Activated naive CD8-positive, alpha-beta T cell treated with anti-CD3 and anti-CD28 coated beads for 36 hours (primary cell): ENCODE measurements around the gene TMEM59L. TPM values are rescaled to one million over a fixed set of nuclear protein-coding genes. Genes with fewer than 3 reads are reported as not detected.

Experiments used
- DNase-seq: peaks from one replicate; pipeline ENCODE4 v3.0.0; 2021
- H3K27ac Mint-ChIP-seq: one replicate; pipeline ENCODE4 v1.8.0; 2022; ENCODE audit warnings: mild to moderate bottlenecking, moderate library complexity, mixed read lengths
- H3K27me3 Mint-ChIP-seq: one replicate; pipeline ENCODE4 v1.8.0; 2022; ENCODE audit warnings: mild to moderate bottlenecking, mixed read lengths
- H3K36me3 Mint-ChIP-seq: one replicate; pipeline ENCODE4 v1.8.0; 2021; ENCODE audit warnings: mild to moderate bottlenecking, mixed read lengths
- H3K4me1 Mint-ChIP-seq: one replicate; pipeline ENCODE4 v1.8.0; 2021; ENCODE audit warnings: mixed read lengths
- H3K4me3 Mint-ChIP-seq: one replicate; pipeline ENCODE4 v1.8.0; 2022; ENCODE audit warnings: mild to moderate bottlenecking, moderate library complexity, mixed read lengths
- H3K9me3 Mint-ChIP-seq: one replicate; pipeline ENCODE4 v1.8.0; 2022; ENCODE audit warnings: mixed read lengths
- total RNA-seq, 2 experiments: library from RNA; stranded (reverse); gene quantifications; one replicate each; pipeline ENCODE4 v1.2.3, GENCODE V29; 2021

The TMEM59L gene
- total RNA-seq, 2 experiments from 2014 or later: not detected

DNA sequence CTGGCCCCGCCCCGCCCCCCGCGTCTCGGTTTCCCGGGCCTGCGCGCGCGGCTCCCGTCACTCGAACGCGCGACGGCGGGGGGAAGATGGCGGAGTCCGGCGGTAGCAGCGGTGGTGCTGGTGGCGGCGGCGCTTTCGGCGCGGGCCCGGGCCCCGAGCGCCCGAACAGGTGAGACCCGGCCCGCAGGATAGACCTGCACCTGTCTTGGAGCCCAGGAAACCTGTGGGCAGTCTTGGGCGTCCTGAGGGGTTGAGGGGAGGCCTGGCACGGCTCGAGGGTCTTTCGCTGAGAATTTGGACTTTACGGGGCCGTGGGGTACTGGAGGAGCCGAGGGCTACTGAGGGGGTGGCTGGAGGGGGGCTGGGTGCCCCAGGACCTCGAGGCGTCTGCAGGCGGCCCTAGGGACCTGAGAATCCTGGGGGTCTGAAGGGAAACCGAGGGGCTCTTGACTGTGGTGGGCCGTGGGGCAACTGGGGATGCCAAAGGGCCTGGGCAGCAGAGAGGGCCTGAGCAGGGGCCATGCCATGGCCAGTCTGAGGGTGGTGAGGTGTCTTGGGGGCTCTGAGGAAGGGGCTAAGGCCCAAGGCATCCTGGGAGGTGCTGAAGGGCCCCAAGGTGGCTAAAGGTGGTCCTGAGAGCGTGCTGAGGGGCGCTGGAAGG lies 24.4 kb downstream of the TMEM59L start, which contains the start of gene KLHL26:
Gene KLHL26, plus strand, starts transcription at position 60 of the 661 bp plus-strand sequence. Its CDS starts 27 bp downstream, at position 87.
- Mint-ChIP-seq H3K27ac (peak within 1 kb of the TSS; percentile 89), H3K36me3 (no peaks in the 10 kb centered on the region), H3K27me3 (no peaks in the 10 kb centered on the region), H3K4me3 (peak within 1 kb of the TSS; percentile 89), H3K9me3 (no peaks in the 10 kb centered on the region), H3K4me1 (peaks cover 18% of the 10 kb centered on the region)
- DNase-seq: no peak

DNA sequence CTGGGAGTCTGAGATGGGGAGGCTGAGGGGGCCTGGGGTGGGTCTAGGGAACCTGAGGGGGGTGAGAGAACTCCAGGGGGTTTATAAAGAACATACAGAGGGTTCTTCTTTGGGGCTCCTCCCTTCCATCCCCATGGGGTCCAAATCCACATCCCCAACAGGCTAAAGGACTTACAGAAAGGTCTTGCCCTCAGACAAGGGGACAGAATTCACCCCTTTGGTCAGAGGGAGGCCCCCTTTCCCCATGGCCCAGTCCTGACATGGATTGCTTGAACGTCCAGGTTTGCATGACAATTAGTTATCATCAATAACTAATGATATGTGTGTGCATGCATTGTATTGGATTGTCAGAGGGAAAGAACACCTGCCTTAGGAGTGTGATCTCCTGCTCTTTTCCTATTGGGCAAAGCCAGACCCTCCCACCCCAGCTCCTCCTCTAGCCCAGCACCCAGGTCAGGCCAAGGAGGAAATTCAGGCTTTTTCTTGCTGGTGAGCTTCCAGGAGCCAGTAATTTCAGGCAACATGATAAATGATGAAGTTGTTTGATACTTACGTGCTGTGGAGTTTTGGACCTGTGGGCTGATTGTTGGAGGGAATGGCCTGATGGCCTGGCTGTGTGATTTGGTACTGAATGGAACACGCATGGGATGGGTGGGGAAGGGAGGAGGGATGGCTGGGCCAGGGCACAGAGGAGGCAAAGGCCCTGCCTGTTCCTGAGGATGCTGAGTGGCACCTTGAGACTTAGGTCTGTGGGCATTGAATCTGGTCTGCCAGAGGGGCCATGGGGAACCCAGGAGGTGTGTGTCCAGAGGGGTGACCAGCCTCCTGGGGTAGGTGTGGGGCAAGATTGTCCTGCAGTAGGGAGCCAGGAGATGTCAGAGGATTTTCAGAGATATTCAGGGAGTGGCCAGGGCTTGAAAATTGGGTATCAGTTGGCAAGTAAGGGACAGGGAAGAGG lies 25.3 kb downstream of the TMEM59L start:
- Mint-ChIP-seq H3K36me3 (no peaks in the 10 kb centered on the region), H3K4me1 (peaks cover 18% of the 10 kb centered on the region)
- no peak for DNase-seq

DNA sequence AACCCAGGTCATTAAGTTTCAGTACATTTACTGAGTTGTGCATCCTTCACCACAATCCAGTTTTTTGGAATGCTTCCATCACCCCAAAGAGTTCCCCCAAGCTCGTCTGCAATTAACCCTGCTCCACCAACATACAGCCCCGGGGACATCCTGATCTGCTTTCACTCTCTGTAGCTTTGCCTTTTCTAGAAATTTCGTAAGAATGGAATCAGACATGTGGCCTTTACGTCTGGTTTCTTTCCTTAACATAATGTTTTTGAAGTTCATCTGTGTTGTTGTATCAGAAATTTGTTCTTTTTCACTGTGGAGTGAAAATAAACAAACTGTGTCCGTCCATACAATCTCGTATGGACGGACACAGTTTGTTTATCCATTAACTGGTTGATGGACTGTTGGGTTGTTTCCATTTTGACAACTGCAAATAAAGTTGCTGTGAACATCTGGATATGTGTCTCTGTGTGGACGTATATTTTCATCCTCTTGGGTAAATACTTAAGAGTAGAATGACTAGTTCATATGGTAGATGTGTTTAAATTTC lies 27.1 kb downstream of the TMEM59L start:
- Mint-ChIP-seq H3K4me1 (peaks cover 23% of the 10 kb centered on the region), H3K36me3 (peaks cover 6% of the 10 kb centered on the region), H3K9me3 (no peaks in the 10 kb centered on the region), H3K27me3 (no peaks in the 10 kb centered on the region), H3K27ac (no peak overlapping the region), H3K4me3 (no peak overlapping the region)
- DNase-seq: no peak

More for the DNA sequence above, 25.3 kb downstream of the TMEM59L start:
- Mint-ChIP-seq H3K27ac (peak overlapping the region; percentile 3), H3K4me3 (peak overlapping the region; percentile 89), H3K9me3 (no peaks in the 10 kb centered on the region), H3K27me3 (no peaks in the 10 kb centered on the region)

DNA sequence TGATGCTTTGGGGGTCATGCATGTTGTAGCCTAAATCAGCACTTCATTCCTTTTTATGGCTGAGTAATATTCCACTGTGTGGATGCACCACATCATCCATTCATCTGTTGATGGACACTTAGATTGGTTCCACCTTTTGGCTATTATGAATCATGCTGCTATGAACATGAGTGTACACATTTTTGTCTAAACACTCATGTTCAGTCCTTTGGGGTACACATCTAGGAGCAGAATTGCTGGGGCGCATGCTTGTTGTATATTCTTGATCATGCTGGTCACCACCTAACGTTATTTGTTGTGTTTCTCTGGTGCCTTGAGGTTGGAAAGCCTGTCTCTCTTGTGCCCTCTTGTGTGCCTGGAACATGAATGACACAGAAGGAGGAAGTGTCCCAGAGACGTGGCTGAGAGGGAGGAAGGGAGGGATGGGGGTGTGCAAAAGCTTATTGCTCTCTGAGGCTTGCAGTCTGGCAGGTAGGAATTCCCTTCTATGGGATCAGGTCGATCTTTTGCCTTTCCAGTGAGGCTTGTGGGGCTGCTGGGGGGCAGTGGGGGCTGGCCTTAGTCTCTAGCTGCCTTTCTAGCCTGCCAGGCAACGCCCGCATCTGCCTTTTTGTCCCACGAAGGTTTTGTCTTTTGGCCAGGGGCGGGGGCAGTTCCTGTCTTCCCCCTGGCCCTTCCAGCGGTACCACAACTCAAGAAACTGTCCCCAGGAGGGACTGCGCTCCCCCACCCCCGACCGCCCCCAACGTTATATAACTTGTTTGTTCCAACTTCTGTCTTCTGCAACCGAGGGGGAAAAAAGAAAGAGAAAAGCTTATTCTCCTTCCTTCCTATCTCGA lies 31.7 kb downstream of the TMEM59L start:
- no peaks in the 10 kb centered on the region for H3K27me3 Mint-ChIP-seq
- no peak for DNase-seq
- no peak overlapping the region for H3K4me3 Mint-ChIP-seq
- no peaks in the 10 kb centered on the region for H3K9me3 Mint-ChIP-seq
- H3K4me1 Mint-ChIP-seq: peaks cover 19% of the 10 kb centered on the region
- peaks cover 7% of the 10 kb centered on the region for H3K36me3 Mint-ChIP-seq
- no peak overlapping the region for H3K27ac Mint-ChIP-seq

DNA sequence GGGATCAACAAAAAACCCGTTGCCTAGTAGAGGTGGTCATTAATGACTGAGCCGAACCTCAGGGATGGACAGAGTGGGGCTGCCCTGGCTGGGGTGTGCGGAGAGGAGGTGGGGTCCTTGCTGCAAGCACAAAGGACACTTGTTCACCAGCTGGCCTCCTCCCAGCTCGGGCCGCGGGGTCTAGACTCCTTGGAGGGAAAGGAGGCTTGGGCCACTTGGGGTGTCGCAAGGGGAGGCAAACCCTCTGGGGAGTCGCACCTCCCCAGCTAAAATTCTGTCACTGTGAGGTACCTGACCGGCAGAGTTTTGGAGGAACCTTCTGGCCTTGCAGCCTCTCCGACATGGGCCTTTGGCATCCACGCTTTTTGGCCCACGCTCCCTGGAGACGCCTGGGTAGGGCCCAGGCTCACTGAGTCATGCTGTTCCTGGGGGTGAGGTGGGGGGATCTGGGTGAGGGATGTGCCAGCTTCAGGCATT lies 32.4 kb downstream of the TMEM59L start:
- H3K27me3 Mint-ChIP-seq: no peaks in the 10 kb centered on the region
- no peak overlapping the region for H3K4me3 Mint-ChIP-seq
- peaks cover 7% of the 10 kb centered on the region for H3K36me3 Mint-ChIP-seq
- no peak overlapping the region for H3K27ac Mint-ChIP-seq
- peaks cover 19% of the 10 kb centered on the region for H3K4me1 Mint-ChIP-seq
- no peaks in the 10 kb centered on the region for H3K9me3 Mint-ChIP-seq
- DNase-seq: no peak

DNA sequence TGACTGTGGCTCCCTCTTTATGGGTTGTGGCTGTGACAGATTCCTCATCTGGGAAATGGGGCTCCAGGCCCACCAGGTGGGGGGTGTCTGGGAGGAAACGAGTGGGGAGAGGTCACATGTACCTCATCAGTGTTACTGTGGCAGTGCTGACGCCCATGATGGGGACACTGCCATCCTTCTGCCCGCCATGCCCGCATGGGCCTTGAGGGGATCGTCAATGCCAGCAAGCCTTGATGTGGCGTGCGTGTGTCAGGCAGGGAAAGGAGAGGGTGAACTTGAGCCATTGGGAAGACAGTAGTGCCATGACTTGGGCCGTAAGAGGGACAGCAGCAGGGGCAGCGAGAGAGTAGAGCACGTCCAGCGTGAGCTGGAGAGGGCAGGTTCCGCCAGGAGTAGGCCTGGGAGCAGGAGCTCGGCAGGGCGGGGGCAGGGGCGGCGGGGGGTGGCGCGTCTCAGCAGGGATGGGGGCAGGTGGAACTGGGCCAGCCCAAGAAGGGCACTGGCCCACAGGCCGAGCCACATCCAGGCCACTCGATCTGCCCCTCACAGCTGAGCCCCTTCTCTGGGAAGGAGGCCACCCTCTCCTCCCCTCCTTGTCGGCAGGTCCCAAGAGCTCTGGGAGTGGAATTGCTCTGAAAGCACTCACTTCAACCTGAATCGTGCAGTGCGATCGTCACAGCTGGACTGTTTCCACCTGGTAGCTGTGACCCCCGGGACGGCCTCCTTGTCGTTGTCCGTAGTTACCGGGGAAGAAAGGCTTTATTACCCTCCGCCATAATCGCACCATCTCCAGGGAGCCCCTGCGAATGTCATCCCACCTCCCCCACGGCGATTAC lies 34.1 kb downstream of the TMEM59L start:
- Mint-ChIP-seq H3K27me3 (no peaks in the 10 kb centered on the region), H3K36me3 (peaks cover 11% of the 10 kb centered on the region), H3K9me3 (no peaks in the 10 kb centered on the region), H3K27ac (no peak overlapping the region), H3K4me3 (no peak overlapping the region), H3K4me1 (peaks cover 19% of the 10 kb centered on the region)
- no peak for DNase-seq

DNA sequence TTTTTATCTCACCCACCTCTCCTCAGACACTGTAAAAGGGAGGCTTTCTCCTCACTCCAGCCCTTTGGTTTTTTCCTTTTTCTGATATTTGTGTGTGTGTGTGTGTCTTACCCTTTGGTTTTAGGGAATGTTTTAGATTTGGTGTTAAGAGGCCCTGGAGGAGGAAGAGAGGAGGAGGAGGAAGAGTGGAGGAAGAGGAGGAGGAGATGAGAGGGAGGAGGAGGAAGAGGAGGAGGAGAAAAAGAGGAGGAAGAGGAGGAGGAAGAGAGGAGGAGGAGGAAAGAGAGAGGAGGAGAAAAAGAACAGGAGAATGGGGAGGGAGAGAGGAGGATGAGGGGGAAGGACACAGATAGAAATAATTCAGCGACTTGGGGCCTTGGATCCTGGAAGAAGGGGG lies 34.7 kb downstream of the TMEM59L start:
- no peak overlapping the region for H3K27ac Mint-ChIP-seq
- peaks cover 21% of the 10 kb centered on the region for H3K4me1 Mint-ChIP-seq
- DNase-seq: no peak
- no peaks in the 10 kb centered on the region for H3K27me3 Mint-ChIP-seq
- H3K9me3 Mint-ChIP-seq: no peaks in the 10 kb centered on the region
- H3K4me3 Mint-ChIP-seq: no peak overlapping the region
- H3K36me3 Mint-ChIP-seq: peaks cover 12% of the 10 kb centered on the region

DNA sequence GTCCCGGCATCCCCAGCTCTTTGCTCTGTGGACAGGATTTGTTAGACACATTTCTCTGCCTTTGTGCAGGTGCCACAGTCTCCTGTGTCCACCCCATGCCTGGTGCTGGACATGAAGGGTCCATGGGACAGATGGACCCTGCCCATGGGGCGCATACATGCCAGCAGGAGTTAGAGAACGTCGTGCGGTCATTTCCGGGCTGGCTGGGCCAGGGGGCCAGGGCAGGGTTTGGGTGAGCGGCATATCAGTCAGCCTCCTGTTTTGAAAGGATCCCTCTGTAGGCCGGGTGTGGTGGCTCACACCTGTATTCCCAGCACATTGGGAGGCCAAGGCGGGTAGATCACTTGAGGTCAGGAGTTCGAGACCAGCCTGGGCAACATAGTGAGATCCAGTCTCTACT lies 35.1 kb downstream of the TMEM59L start:
- Mint-ChIP-seq H3K4me1 (peaks cover 21% of the 10 kb centered on the region), H3K27ac (no peak overlapping the region), H3K9me3 (no peaks in the 10 kb centered on the region)

DNA sequence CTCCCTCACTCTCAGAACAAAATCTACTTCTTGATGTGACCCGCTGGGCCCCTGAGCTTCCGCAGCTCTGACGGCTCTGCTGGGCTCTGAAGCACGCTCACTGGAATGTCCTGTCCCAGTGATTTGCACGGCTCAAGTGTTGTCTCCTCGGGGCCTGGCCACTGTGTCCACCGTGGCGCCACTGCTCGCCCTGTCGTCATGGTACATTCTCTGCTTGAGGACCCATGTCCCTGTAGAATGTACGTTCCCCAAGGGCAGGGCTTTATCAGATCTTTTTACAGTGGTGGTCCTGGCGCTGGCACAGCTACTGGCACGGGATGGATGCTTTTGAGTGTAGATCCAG lies 36.3 kb downstream of the TMEM59L start:
- Mint-ChIP-seq H3K4me1 (peaks cover 21% of the 10 kb centered on the region), H3K27ac (no peak overlapping the region), H3K27me3 (no peaks in the 10 kb centered on the region), H3K4me3 (no peak overlapping the region), H3K9me3 (no peaks in the 10 kb centered on the region), H3K36me3 (peaks cover 10% of the 10 kb centered on the region)
- DNase-seq: no peak

More for the DNA sequence above, 35.1 kb downstream of the TMEM59L start:
- Mint-ChIP-seq H3K4me3 (no peak overlapping the region), H3K27me3 (no peaks in the 10 kb centered on the region), H3K36me3 (peaks cover 12% of the 10 kb centered on the region)
- DNase-seq: no peak

DNA sequence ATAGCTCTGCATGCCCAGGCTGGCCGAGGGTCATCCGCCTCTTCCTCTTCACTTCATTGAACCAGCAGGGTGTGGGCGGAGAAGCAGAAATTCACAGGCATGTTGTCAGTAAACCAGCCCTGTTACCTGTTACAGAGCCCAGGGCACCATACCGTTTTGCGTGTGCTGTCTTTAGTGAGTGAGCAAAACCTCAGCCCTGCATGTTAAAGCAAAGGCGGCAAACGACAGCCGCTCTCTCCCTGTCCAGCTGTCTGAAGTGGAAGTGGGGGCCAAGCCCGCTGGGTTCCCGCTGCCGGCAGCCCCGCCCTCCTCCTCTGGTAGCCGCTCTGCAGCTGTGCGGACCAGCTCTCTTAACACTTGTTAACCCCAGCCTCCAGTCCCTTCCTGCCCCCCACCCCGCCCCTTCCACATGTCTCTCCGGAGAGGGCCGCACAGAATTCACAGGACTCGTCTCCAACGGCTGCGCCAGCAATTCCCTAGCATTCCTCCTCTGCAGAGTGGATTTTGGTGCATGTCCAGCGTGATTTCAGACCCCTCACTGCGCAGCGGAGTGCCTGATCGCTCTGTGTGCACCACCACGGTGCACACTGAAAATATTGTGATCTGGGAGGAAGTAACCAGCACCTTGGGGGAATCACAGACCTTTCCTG lies 36.8 kb downstream of the TMEM59L start:
- Mint-ChIP-seq H3K4me3 (no peak overlapping the region), H3K9me3 (no peaks in the 10 kb centered on the region), H3K36me3 (peaks cover 7% of the 10 kb centered on the region), H3K4me1 (peaks cover 18% of the 10 kb centered on the region), H3K27me3 (no peaks in the 10 kb centered on the region), H3K27ac (no peak overlapping the region)
- no peak for DNase-seq

DNA sequence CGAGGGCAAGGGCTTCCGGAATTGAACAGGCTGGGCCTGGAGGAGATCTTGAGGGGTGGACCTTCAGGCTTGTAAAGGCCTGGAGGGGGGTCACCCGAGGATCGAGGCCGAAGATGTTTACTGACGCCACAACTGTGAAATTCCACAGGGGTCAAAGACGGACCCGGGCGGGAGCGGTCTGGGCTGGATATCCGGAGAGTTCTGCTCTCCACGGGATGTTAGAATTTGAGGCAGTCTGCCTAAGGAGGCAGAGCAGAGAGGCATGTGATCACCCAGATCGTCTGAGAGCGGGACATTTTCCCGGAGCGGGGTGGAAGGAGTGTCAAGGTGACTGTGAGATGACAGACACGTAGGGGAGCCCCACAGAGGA lies 37.3 kb downstream of the TMEM59L start:
- Mint-ChIP-seq H3K27ac (no peak overlapping the region), H3K4me1 (peaks cover 16% of the 10 kb centered on the region), H3K9me3 (no peaks in the 10 kb centered on the region), H3K36me3 (peaks cover 7% of the 10 kb centered on the region), H3K27me3 (no peaks in the 10 kb centered on the region), H3K4me3 (no peak overlapping the region)
- no peak for DNase-seq

DNA sequence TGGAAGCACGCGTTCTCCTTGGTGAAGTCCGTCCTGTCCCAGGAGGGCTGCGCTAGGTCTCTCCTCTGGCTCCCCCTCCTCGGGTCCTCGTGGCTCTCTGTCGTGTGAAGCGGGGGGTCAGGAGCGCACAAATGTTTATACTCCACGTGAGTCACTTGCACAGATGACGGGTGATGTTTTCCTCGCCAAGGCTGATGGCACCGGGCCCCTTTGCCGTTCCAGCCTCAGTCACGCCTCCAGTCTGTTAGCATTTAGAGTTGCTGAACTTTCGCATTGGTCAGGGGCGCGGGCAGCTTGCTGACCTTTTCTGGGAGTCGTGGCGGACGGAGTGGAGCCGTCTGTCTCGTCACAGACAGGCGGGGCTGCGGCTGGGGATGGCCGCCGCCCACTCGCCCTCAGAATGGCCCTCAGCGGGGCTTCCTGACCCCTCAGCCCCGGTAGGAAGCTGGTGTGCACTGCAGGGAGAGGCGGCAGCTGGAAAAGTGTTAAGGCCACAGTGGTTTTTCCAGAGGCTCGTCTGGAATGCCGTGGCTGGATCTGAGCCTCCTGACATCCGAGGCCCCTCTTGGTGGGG lies 37.9 kb downstream of the TMEM59L start:
- Mint-ChIP-seq H3K27ac (no peak overlapping the region), H3K4me3 (no peak overlapping the region), H3K4me1 (peaks cover 16% of the 10 kb centered on the region)

DNA sequence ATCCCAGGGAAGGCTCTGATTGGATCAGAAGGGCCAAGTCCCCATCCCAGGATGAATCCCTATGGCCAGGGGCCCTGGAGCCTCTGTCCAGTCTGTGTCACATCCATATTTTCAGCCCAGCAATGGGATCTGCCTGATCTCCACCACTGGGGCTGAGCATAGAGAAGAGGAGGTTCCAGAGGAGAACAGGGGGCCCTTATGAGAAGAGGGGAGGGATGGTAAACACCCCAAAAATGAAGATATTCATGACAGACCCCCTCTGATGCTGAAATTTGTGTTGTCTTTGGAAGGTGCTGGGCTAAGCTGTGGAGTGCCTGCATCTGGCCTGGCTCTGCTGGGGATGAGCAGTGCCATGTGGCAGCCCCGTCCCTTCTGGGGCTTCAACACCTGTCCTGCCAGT lies 38.6 kb downstream of the TMEM59L start:
- H3K27me3 Mint-ChIP-seq: no peaks in the 10 kb centered on the region
- no peaks in the 10 kb centered on the region for H3K9me3 Mint-ChIP-seq
- no peak overlapping the region for H3K27ac Mint-ChIP-seq
- no peak for DNase-seq
- no peak overlapping the region for H3K4me3 Mint-ChIP-seq
- H3K36me3 Mint-ChIP-seq: peaks cover 7% of the 10 kb centered on the region
- peaks cover 16% of the 10 kb centered on the region for H3K4me1 Mint-ChIP-seq

More for the DNA sequence above, 37.9 kb downstream of the TMEM59L start:
- peaks cover 7% of the 10 kb centered on the region for H3K36me3 Mint-ChIP-seq
- no peak for DNase-seq
- no peaks in the 10 kb centered on the region for H3K9me3 Mint-ChIP-seq
- no peaks in the 10 kb centered on the region for H3K27me3 Mint-ChIP-seq
